HEK293 (cell line): ENCODE measurements around the gene ZCCHC7.
"Not testable (repeated sequence)": the region's sequence is repeated elsewhere in the genome, so short reads cannot be mapped to it uniquely, and the experiment has no call there.

Source experiments
- CTCF ChIA-PET: fragments of 350-600 bp; formaldehyde crosslinking; extraction: SDS; loops from one replicate; lab custom pipeline; 2021; ENCODE audit warnings: antibody characterized with exemption; lab: Yijun Ruan, JAX
- POLR2A ChIA-PET: fragments of 300-600 bp; formaldehyde crosslinking; extraction: SDS; loops from one replicate; lab custom pipeline; 2020; ENCODE audit warnings: antibody characterized with exemption, inconsistent platforms; lab: Yijun Ruan, JAX
- H3K27ac ChIP-seq: fragments of 200-500 bp; sonication (Bioruptor generic); 2 replicates; pipeline ENCODE4 v1.5.1; 2014; ENCODE audit warnings: low read depth, low read length, control low read depth, inconsistent platforms; ENCODE audit errors: extremely low read depth
- H3K36me3 ChIP-seq, 2 experiments: fragments of 200-500 bp in 1 of 2; sonication (Bioruptor generic) in 1 of 2; 1 replicate in 1 of 2; 2 replicates in 1 of 2; pipeline ENCODE4 v1.5.1; 2014 to 2017; ENCODE audit warnings: inconsistent platforms in 2 of 2, low read length in 2 of 2; ENCODE audit not compliant: control insufficient read depth in 2 of 2, insufficient read depth in 1 of 2
- H3K4me1 ChIP-seq: fragments of 200-500 bp; sonication (Bioruptor generic); 2 replicates; pipeline ENCODE4 v1.5.1; 2014; ENCODE audit warnings: mild to moderate bottlenecking, low read length, inconsistent platforms; ENCODE audit not compliant: control insufficient read depth, insufficient read depth
- H3K4me3 ChIP-seq: 2 replicates; pipeline ENCODE4 v1.5.1; 2011; ENCODE audit warnings: low read depth, mild to moderate bottlenecking, control low read depth, low read length, moderate library complexity
- H3K9me3 ChIP-seq: fragments of 200-500 bp; sonication (Bioruptor generic); 2 replicates; pipeline ENCODE4 v1.5.1; 2014; ENCODE audit warnings: low read depth, low read length, inconsistent platforms; ENCODE audit not compliant: control insufficient read depth, insufficient read depth
- SETDB1 ChIP-seq: IDR thresholded peaks from one replicate; pipeline ENCODE4 v1.6.1; 2017; ENCODE audit warnings: mild to moderate bottlenecking, low read length, moderate library complexity, mixed read lengths; ENCODE audit not compliant: insufficient read length
- ZNF169 ChIP-seq: fragments of 450-650 bp; formaldehyde crosslinking; IDR thresholded peaks from 2 replicates; pipeline ENCODE4 v1.5.1; 2016; ENCODE audit warnings: missing biosample characterization, missing genetic modification characterization
- ZNF274 ChIP-seq, 2 experiments: fragments of 200-500 bp in 1 of 2; fragments of 450-650 bp in 1 of 2; sonication (Bioruptor generic) in 1 of 2; formaldehyde crosslinking in 1 of 2; IDR thresholded peaks; 2 replicates each; pipeline versions ENCODE4 v1.5.1 to v1.6.1; 2014 to 2016; ENCODE audit warnings: borderline replicate concordance in 1 of 2, inconsistent platforms in 1 of 2, low read length in 1 of 2, missing biosample characterization in 1 of 2, missing genetic modification characterization in 1 of 2
- ZNF514 ChIP-seq: fragments of 450-650 bp; formaldehyde crosslinking; IDR thresholded peaks from 2 replicates; pipeline ENCODE4 v1.5.1; 2016; ENCODE audit warnings: missing biosample characterization, missing genetic modification characterization
- ZNF776 ChIP-seq: fragments of 450-650 bp; formaldehyde crosslinking; IDR thresholded peaks from 2 replicates; pipeline ENCODE4 v1.5.0; 2017; ENCODE audit warnings: missing biosample characterization, missing genetic modification characterization, borderline replicate concordance
- ZNF785 ChIP-seq: fragments of 450-650 bp; formaldehyde crosslinking; IDR thresholded peaks from 2 replicates; pipeline ENCODE4 v1.5.1; 2016; ENCODE audit warnings: missing biosample characterization, missing genetic modification characterization
- ZNF837 ChIP-seq: fragments of 450-650 bp; formaldehyde crosslinking; IDR thresholded peaks from 2 replicates; pipeline ENCODE4 v1.5.1; 2016; ENCODE audit warnings: missing biosample characterization, missing genetic modification characterization
- ZXDB ChIP-seq: fragments of 450-650 bp; formaldehyde crosslinking; IDR thresholded peaks from 2 replicates; pipeline ENCODE4 v1.5.1; 2016; ENCODE audit warnings: missing biosample characterization, missing genetic modification characterization
- TF ChIP-seq, protein P1 (sequence below): fragments of 450-650 bp; formaldehyde crosslinking; IDR thresholded peaks from 2 replicates; pipeline ENCODE4 v1.5.1; 2016; ENCODE audit warnings: missing biosample characterization, missing genetic modification characterization
- TF ChIP-seq, protein P2 (sequence below): fragments of 450-650 bp; formaldehyde crosslinking; IDR thresholded peaks from 2 replicates; pipeline ENCODE4 v1.5.1; 2016; ENCODE audit warnings: missing biosample characterization, missing genetic modification characterization
- TF ChIP-seq, protein P3 (sequence below): fragments of 450-650 bp; formaldehyde crosslinking; IDR thresholded peaks from 2 replicates; pipeline ENCODE4 v1.5.1; 2016; ENCODE audit warnings: missing biosample characterization, missing genetic modification characterization, borderline replicate concordance

Gene ZCCHC7

DNA sequence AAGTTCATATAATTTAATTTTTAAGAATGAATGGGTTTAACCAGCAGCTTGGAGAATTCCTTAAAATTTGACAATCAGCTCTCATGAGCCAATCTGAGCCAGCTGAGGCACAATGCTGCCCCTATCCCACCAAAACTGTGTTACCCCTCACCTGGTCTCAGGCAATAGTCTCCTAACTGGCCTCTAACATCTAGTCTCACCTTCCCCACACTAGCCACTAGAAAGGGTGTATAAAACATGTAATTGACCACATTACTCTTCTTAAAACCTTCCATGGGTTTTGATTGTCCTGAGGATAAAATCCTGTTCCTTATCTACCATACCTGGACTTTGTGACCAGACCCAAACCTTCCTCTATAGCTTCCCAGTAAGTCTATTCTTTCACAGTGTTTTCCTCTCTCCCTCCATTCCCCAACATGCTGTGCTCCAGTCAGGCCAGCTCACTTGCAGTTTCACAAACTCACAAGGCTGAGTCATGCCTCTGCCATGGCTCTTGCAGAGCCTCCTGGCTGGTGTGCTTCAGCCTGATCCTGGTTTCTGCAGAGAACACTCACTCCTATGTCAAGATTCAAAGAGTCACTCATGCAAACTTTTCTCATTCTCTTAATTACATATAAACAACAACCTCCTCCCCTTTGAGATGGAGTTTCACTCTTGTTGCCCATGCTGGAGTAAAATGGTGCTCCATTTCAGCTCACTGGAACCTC, 16.0 kb upstream of the ZCCHC7 start:
- H3K36me3 ChIP-seq = no peaks in the 10 kb centered on the region
- no peaks in the 10 kb centered on the region for H3K9me3 ChIP-seq
- ChIA-PET CTCF (interaction anchor here (0.9 kb wide), 1 partner anchor 103 kb away, joined by 4 read pairs; no protein-coding TSS in a partner anchor), POLR2A (no interaction called here)
- no peaks in the 10 kb centered on the region for H3K4me1 ChIP-seq
- no peak overlapping the region for H3K4me3 ChIP-seq
- no peak overlapping the region for H3K27ac ChIP-seq
- TF ChIP-seq, protein P1, sequence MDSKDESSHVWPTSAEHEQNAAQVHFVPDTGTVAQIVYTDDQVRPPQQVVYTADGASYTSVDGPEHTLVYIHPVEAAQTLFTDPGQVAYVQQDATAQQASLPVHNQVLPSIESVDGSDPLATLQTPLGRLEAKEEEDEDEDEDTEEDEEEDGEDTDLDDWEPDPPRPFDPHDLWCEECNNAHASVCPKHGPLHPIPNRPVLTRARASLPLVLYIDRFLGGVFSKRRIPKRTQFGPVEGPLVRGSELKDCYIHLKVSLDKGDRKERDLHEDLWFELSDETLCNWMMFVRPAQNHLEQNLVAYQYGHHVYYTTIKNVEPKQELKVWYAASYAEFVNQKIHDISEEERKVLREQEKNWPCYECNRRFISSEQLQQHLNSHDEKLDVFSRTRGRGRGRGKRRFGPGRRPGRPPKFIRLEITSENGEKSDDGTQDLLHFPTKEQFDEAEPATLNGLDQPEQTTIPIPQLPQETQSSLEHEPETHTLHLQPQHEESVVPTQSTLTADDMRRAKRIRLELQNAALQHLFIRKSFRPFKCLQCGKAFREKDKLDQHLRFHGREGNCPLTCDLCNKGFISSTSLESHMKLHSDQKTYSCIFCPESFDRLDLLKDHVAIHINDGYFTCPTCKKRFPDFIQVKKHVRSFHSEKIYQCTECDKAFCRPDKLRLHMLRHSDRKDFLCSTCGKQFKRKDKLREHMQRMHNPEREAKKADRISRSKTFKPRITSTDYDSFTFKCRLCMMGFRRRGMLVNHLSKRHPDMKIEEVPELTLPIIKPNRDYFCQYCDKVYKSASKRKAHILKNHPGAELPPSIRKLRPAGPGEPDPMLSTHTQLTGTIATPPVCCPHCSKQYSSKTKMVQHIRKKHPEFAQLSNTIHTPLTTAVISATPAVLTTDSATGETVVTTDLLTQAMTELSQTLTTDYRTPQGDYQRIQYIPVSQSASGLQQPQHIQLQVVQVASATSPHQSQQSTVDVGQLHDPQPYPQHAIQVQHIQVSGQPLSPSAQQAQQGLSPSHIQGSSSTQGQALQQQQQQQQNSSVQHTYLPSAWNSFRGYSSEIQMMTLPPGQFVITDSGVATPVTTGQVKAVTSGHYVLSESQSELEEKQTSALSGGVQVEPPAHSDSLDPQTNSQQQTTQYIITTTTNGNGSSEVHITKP (tag by site-specific recombination) = peak; percentile 70
- no peak for TF ChIP-seq ZXDB

GRCh38 chr9:37105234-37105633, 15.1 kb upstream of the ZCCHC7 start:
- Histone ChIP-seq H3K4me3 (no peak overlapping the region), H3K36me3 (no peaks in the 10 kb centered on the region), H3K27ac (no peak overlapping the region), H3K9me3 (no peaks in the 10 kb centered on the region), H3K4me1 (no peaks in the 10 kb centered on the region)
- TF ChIP-seq ZNF837 (tag by site-specific recombination) (no peak), ZNF169 (tag by site-specific recombination) (no peak), SETDB1 (no peak), ZNF785 (tag by site-specific recombination) (no peak)
- TF ChIP-seq, protein P2, sequence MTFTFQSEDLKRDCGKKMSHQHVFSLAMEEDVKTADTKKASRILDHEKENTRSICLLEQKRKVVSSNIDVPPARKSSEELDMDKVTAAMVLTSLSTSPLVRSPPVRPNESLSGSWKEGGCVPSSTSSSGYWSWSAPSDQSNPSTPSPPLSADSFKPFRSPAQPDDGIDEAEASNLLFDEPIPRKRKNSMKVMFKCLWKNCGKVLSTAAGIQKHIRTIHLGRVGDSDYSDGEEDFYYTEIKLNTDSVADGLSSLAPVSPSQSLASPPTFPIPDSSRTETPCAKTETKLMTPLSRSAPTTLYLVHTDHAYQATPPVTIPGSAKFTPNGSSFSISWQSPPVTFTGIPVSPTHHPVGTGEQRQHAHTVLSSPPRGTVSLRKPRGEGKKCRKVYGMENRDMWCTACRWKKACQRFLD (tag by site-specific recombination) = no peak
- TF ChIP-seq, protein P3, sequence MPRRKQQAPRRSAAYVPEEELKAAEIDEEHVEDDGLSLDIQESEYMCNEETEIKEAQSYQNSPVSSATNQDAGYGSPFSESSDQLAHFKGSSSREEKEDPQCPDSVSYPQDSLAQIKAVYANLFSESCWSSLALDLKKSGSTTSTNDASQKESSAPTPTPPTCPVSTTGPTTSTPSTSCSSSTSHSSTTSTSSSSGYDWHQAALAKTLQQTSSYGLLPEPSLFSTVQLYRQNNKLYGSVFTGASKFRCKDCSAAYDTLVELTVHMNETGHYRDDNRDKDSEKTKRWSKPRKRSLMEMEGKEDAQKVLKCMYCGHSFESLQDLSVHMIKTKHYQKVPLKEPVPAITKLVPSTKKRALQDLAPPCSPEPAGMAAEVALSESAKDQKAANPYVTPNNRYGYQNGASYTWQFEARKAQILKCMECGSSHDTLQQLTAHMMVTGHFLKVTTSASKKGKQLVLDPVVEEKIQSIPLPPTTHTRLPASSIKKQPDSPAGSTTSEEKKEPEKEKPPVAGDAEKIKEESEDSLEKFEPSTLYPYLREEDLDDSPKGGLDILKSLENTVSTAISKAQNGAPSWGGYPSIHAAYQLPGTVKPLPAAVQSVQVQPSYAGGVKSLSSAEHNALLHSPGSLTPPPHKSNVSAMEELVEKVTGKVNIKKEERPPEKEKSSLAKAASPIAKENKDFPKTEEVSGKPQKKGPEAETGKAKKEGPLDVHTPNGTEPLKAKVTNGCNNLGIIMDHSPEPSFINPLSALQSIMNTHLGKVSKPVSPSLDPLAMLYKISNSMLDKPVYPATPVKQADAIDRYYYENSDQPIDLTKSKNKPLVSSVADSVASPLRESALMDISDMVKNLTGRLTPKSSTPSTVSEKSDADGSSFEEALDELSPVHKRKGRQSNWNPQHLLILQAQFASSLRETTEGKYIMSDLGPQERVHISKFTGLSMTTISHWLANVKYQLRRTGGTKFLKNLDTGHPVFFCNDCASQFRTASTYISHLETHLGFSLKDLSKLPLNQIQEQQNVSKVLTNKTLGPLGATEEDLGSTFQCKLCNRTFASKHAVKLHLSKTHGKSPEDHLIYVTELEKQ (tag by site-specific recombination) = no peak
- POLR2A ChIA-PET = no interaction called here
- CTCF ChIA-PET = interaction anchor here (0.6 kb wide), 1 partner anchor 300 kb away, joined by 4 read pairs; no protein-coding TSS in a partner anchor

- H3K9me3 ChIP-seq = no peaks in the 10 kb centered on the region
- H3K4me3 ChIP-seq = no peak overlapping the region
- ChIA-PET POLR2A (no interaction called here), CTCF (no interaction called here)
- no peaks in the 10 kb centered on the region for H3K4me1 ChIP-seq
- no peaks in the 10 kb centered on the region for H3K36me3 ChIP-seq
- no peak overlapping the region for H3K27ac ChIP-seq
- TF ChIP-seq ZNF514 (no peak), ZNF776 (tag by site-specific recombination) (no peak), ZNF274 (IDR thresholded peaks at IDR 0.05; ENCODE audit: low read length) (no peak), ZNF274 (tag by site-specific recombination; IDR thresholded peaks at IDR 0.05; ENCODE audit: borderline replicate concordance) (no peak)
Observed at GRCh38 chr9:37107701-37108100, 12.7 kb upstream of the ZCCHC7 start.

GRCh38 chr9:37114442-37114841, 5.9 kb upstream of the ZCCHC7 start:
- H3K4me3 ChIP-seq, POLR2A ChIA-PET, H3K36me3 ChIP-seq, CTCF ChIA-PET, H3K27ac ChIP-seq, H3K4me1 ChIP-seq, H3K9me3 ChIP-seq: not testable (repeated sequence)
